CD4-positive, alpha-beta T cell treated with Interferon gamma for 1 hour (primary cell): ENCODE measurements around the gene DNAJB1.
"Not testable (repeated sequence)": the region's sequence is repeated elsewhere in the genome, so short reads cannot be mapped to it uniquely, and the experiment has no call there.

Experiments used
- DNase-seq: peaks from one replicate; pipeline ENCODE4 v3.0.0-alpha.2; 2020

The DNAJB1 gene

DNA sequence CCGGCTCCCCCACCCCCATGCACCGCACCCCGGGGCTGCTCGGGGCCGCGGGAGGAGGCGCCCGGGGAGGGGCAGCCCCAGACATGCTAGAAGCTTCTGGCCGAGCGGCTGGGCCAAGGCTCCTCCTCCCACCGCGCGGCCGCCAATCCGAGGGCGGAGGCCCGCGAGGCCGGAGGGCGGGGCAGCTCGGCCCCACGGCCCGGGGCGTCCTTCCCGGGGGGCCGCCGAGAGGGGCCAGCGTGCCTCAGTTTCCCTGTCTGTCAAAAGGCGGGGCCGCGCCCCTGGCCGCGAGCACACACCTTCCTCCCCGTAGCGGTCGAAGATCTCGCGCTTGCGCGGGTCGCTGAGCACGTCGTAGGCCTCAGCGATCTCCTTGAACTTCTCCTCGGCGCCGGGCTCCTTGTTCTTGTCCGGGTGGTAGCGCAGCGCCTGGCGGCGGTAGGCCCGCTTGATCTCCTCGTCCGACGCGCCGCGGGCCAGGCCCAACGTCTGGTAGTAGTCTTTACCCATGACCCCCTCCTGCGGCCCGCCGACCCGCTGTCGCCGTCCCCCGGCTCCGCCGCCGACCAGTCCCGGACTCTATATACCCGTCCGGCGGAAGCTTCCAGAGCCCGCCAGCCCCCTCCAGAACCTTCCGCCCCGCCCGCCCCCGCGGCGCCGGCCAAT is at the start of gene DNAJB1:
TSS of gene DNAJB1 (minus strand) at position 558 of the 666 bp plus-strand sequence. CDS start at position 510, 48 bp downstream.
- peak; percentile 80 for DNase-seq

DNA sequence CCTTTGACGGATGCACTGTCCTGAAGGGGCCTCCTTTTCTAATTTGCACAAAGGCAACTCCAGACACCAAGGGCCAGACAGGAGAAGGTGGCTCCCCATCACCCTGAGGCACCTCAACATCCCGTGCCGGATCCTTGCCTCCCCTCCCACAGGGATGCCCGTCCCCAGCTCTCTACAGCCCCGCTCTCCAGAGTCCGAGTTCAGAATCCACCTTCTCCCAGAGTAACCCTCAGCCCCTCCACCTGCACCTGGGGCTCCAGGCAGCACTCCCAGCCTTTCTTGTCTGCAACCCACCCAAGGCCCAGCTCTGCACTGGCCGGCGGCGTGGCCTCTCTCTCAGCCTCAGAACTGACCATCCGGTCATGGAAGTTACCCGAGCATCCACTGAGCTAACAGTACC is 48.9 kb upstream of the DNAJB1 start:
- DNase-seq = no peak

DNA sequence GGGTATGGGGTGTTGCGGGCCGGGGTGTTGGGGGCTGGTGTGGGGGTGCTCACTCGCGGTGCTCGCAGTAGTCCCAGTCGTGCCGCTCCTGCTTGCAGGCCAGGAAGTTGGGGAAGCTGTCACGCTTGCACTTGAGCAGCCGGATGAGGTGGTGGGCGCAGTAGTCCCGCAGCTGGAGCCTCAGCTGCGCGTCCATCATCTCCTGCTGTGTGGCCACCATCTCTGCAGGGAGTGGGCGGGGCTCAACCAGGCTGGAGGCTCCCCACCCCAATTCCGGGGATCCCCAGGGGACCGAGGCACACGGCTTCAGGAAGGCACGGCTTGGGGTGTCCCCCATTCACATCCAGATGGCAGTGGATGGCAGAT is 48.5 kb upstream of the DNAJB1 start:
- no peak for DNase-seq

DNA sequence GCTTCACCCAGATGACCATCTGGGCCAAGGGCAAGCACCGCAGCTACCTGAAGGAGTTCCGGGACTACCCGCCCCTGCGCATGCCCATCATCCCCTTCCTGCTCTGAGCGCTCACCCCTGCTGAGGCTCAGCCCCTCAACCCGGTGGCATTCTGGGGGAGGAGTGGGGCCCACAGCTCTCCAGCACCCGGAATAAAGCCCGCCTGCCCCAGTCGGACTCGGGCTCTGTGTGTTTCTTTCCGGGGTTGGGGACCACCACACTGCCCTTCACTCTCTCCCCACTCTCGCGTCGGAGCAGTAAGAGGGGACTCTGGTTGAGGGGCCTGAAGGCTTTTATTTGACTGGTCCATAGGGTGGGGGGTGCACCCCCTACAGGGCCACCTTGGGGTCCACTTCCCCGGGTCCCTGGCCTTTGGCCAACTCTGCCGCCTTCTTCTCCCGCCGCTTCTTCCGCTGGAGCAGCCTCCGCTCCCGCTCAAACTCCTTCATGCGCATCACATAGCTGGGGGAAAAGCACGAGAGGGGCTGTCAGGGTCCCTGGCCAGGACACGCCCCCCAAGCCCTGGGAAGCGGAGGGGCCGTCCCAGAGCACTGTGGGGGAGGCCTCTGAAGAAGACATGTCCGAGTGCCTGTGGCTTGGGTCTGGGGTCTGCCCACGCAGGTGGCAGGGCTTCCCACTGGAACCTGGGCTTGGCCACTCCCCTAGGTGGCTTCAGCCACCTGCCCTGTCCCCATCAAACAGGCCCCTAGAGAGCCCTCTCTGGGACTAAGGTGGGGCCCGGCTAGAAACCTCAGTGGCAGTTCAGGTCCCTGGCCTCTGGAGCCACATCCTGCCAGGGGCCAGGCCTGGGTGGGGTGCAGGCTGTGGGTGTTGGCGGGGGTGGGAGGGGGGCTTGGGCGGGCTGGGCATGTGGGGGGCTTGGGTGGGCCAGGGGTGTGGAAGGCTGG is 47.8 kb upstream of the DNAJB1 start:
- no peak for DNase-seq

DNA sequence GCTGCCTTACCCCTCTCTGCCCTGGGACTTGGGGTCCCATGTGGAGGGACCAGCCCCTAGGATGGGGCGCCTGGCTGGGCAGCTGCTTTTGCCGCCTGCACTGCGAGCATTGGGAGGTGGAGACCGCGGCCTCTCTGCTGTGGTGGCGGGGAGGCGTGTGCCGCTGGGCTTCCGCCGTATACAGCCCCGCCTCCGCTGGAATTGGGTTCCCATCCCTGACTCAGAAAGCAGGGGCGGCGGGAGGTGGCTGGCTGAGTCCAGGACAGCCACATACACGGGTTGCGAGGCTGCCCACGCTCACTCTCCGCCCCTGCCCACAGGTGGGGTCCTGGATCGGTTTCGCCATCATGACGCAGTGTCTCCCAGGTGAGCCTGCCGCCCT is 47.1 kb upstream of the DNAJB1 start:
- DNase-seq = no peak

DNA sequence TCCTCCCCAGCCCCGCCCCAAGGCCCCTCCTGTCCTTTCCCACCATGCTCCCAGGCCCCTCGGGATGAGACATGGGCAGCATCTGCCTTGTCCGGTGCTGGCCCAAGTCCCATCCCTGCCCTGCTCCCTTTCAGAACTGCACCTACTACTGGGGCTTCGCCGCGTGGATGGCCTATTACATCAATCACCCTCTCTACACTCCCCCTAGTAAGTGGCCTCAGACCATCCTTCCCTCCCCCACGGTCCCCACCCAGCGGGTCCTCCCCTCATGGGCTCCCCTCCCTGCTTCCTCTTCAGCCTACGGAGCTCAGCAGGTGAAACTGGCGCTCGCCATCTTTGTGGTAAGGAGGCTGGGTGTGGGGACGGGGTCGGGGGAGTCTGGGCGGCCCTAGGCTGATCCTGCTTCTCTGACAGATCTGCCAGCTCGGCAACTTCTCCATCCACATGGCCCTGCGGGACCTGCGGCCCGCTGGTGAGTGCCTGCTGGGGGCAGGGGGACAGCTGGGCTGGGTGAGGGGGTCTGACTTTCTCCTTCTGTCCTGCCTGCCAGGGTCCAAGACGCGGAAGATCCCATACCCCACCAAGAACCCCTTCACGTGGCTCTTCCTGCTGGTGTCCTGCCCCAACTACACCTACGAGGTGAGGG is 46.6 kb upstream of the DNAJB1 start:
- not testable (repeated sequence) for DNase-seq

DNA sequence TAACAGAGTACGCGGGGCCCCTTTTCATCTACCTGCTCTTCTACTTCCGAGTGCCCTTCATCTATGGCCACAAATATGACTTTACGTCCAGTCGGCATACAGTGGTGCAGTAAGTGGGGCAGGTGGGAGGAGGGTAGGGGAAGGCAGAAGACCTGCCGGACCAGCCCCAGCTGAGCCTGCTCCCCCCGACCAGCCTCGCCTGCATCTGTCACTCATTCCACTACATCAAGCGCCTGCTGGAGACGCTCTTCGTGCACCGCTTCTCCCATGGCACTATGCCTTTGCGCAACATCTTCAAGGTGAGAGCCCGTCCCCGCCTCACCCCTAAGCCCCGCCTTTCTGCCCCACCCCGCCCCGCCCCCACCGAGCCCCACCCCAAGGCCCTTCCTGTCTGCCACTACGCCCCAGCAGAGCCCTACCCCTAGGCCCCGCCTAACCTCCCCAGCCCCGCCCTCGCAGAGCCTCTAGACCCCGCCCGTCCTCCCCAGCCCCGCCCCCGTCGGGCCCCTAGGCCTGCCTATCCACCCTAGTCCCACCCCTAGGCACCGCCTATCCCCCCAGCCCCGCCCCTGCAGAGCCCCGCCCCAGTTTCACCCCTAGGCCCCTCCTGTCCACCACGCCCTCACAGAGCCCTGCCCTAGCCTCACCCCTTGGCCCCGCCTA is 45.9 kb upstream of the DNAJB1 start:
- DNase-seq = peak; percentile 49

DNA sequence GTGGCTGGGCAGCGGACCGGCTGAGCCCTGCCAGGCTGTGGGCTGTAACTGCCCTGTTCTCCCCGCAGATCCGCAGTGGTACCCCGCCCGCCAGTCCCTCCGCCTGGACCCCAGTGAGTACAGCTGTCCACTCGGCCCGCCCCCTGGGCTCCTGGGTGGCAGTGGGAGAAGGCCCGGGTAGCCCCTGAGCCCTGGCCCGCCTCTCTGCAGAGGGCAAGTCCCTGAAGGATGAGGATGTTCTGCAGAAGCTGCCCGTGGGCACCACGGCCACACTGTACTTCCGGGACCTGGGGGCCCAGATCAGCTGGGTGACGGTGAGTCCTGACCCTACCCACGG is 45.4 kb upstream of the DNAJB1 start:
- DNase-seq = no peak

DNA sequence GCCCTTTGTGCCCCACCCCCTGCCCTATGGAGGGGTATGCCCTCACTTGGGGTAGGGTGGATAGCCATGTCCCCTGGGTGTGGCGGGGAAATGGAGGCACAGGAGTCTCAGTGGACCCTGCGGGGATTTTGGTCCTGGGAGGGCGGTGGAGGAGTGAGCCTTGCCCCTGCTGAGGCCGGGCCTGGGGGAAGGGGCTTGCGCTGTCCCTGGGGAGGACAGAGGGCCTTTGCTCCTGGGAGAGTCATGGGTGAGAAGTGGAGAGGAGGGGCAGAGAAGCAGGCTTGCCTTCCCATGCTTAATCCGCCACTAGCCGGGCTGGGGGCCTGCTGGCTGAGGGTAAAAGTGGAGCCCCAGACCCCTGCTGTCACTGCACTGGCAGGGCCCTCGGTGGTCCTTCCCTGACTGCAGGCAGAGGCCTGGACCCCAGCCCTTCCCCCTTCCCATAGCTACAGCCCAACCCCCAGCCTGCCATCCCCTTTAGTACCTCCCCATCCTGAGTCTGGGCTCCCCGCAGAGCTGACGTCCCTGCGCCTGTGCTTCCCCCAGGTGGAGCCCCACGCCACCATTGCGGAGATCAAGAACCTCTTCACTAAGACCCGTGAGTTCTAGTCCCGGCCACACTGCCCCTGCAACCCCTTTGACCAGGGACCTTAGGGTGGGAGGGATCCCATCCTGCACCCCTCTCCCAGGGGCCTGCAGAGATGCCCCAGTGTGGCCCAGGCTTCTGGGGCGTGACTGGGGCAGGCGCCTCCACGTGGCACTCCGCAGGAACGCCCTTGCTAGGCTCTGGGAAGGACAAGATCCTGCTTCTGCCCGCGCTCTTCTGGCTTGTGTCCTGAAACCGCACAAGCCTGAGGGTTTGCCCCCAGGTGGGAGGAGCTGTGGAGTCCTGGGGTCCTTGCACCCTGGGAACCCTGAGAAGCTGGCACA is 44.7 kb upstream of the DNAJB1 start:
- DNase-seq = no peak

DNA sequence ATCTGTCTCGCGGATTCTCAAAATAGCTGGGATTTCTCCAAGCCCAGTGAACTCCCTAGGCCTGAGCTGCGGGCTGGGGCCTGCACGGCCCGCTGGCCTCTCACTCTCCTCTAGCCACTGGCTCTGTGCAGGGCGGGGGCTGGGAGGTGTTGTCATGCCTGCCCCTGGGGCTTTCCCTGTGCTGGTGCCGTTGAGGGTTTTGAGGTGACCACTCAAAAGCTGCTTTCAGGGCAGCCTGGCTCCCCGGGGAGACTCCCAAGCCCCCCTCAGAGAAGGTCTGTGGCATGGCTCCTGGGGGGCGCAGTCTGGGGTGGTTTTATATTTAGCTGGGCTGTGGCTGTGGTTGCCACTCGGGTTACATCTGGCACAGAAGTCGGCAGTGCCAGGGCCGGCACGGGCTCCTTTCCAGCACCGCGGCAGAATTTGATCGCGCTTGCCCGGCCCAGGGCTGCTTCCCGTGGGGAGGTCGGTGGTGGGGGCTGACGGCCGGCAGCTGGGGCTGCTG is 43.7 kb upstream of the DNAJB1 start:
- DNase-seq = peak; percentile 57

DNA sequence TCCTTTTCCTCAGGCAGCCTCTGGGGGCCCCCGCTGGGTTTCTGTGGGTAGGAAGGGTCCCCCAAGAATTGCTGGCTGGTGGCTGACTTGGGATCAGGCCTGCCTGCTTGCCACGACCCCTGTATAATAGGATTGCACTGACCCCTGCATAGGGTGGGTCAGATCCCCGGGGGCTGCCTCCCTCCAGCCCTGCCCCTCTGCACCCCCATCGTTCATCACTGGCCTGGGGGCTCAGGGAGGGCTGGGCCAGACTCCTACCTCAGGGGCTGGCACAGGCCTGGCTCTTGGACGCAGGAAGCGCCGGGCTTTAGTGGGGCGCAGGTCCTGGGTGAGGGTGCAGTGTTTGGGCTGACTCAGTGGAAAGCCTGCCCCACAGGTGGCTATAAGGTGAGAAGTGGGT is 43.1 kb upstream of the DNAJB1 start:
- DNase-seq = no peak

DNA sequence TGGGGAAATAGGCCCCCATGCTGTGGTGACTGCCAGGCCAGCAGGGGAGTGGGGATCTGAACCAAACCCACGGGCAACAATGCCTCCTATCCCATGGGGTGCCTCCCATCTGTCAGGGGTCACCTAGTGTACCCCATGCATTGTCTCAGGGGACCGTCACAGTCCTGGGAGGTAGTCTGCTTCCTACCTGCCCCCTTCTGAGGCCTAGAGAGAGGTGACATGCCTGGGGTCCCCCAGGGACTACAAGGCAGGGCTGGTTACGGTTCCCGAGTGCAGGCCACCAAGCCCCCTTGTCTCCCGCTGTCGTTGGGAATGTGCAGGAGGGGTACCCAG is 42.5 kb upstream of the DNAJB1 start:
- no peak for DNase-seq

DNA sequence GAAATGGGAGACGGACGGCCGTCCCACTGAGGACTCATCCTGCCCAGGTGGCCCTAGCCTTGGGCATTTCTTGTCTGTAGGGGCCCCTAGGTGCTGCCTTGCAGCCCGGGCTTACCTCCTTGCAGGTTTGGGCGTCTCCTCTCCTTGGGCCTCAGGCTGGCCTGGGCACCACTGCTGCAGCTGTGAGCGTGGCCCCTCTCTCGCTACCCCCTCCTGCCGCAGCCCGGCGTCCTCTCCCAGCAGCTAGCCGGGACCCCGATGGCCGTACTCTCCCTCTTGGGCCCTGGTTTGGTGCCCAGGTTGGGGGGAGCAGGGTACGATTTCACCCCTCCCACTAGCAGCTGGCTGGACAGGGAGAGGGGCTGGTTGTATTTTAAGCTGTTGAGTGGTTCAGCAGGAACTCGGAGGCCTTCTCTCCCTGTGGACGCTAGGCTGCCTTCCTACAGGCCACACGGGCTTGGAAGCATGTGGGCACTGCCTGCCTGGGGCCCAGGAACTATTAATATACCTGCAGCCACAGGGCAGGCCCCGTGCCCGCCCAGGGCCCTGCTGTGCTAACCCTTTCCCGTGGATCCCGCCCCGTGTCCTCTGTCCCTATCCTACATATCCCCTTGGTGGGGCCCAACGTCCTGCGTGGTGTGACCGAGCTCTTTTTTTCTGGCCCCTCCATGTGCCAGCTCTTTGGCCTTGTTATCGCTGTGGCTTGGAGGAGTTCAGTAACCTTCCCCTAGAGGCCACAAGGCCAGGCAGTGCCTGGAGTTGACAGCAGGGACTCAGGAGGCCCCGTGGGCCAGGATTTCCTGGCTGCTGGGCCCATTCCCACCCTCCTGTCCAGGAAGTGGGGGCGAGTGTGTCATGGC is 41.9 kb upstream of the DNAJB1 start:
- no peak for DNase-seq

DNA sequence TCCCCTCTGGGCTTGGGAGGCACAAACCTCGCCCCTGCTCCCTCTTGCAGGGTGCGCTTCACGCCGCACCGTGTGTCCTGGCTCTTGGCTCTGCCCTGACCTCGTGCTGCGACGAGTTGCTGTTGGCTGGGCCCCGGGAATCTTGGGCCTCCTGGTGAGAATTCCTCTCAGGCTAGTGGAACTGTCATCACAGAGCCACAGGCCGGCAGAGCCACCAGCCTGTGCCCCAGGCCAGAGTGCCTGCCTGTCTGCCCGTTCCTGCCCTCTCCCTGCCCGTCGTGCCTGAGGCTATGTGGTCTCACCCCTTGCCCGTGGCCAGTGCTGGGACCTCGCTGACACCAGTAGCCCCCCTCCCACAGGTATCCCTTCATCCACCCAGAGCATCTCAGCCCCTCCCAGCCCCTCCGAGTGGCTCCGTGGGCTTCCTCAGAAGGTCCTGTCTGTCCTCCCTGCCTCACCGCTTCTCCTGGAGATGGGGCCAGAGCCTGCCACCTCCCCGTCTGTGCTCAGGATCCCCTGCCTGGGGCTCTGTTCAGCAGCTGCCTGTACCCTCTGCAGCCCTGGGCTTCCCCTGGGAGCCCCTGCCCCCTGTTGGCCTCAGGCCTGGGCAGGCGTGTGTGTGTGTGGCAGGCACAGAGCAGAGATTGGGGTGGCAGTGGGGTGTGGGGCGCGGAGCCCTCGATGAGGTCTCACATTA is 40.3 kb upstream of the DNAJB1 start:
- no peak for DNase-seq

DNA sequence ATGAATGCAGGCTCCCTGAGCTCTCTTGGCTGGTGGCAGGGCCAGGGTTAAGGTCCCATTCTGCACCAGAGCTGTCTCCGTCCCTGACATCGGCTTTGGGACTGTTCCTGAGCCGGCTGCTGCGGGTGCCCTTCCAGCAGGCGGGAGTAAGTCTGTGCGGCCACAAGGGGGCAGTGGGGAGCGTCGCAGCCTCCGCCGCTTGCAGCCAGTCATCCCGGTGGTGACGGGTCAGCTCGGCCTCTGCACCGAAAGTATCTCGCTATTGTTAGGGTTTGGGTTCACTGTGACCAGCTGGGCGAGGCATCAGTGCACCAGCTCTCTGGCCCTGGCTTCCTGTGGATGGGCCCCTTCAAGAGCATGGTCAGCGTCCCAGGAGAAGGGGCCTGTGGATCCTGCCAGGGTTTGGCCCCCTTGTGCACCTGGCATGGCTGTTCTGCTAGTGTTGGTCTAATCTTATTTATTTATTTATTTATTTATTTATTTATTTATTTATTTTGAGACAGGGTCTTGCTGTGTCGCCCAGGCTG is 38.5 kb upstream of the DNAJB1 start:
- peak; percentile 75 for DNase-seq

DNA sequence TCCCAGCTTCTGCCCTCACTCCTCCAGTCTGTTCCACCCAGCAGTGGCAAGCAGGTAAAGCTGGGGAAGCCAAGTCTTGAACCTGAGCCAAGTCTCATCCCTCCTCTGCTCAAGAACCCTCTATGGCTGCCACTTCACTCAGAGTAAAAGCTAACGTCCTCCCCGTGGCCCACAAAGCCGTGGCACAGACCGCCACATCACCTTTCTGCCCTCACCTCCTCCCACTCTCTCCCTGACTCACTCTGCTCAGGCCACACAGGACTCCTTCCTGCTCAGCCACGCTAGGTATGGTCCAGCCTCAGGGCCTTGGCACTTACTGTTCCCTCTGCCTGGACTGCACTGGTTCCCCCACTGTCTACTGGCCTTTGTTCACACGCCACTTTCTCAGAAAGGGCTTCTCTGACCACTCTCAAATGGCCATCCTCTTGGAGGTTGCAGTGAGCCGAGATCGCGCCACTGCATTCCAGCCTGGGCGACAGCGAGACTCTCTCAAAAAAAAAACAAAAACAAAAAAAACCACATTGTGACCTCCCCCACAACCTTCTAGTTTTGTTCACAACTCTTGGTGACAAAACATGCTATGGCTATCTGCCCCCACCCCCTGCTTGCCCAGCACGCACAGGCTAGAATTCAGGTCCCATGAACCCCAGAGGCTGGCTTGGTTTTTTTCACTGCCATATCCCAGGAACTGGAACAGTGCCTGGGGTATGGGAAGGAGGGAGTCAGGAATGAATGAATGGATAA is 37.9 kb upstream of the DNAJB1 start:
- DNase-seq = no peak

DNA sequence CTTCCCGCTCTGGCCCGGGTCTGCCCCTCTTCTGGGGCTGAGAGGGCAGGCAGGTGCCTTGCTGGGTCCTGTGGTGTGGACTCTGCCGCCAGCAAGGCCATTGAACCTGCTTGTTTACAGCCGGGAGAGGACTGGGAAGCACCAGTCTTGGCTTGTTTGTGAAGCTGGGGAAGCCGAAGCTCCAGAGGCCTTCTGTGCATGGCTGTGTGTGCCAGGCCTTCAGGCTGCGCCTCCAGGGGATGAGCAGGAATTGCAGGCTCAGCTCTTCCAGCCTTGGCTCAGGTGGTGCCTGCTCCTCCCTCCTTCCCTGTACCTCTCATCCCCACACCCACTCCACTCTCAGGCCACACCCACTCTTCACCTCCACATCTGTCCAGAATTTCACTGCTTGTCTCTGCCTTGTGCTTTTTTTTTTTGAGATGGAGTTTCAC is 36.2 kb upstream of the DNAJB1 start:
- no peak for DNase-seq

DNA sequence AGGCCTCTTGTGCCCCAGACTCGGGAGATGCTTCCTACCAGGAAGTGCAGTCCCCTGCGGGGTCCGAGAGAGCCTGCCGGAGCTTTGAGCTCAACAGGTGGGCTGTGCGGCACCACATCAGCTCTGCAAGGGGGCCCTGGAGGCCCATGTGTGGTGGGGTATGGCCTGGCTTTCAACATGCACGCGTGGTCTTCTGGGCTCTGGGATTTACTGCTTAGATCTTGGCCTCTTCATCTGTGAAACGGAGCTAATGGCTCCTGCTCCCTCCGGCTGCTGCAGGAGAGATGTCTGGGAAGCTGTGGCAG is 35.7 kb upstream of the DNAJB1 start:
- DNase-seq = no peak

DNA sequence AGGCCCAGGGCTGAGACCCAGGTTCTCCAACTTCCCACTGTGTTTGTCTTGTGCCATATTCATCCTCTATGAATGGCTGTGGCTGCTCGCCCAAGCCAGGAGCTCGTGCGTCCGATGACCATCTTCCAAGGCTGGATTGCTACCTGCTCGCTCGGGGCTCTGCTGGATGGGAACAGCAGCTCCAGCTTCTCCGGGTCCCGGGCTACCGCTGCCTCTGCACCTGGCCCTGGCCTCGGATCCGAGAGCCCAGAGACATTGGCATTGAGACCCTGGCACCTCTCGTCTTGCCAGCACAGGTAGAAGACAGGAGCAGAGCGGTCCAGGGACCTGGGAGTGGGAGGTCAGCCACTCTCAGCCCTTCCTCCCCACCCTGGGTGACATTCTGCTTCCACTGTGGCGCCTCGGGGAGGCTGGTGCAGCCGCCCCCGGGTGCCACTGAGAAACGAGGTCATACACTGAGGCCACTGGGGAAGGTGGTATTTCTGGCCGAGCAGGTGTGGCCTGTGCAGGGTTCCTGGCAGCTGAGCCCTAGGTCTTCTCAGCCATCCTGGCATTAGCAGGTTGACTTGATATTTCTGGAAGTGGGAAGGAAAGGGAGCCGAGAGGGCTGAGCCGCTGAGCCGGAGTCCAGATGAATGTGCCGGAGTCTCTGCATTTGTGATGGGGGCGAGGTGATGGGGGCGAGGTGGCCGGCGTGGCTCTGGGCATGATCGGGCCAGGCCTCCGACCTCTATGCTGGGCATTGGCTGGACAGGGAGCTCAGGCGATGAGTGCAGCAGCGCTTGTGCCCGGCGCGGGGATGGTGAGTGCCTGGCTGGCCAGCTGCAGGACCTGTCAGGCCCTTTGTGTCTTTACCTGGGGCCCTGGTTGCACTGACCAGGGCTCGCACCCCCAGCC is 35.1 kb upstream of the DNAJB1 start:
- DNase-seq = no peak
